ENCODE data around the gene DDIT4.
"Not testable (repeated sequence)": the region's sequence is repeated elsewhere in the genome, so short reads cannot be mapped to it uniquely, and the experiment has no call there.

The DDIT4 gene

DNA sequence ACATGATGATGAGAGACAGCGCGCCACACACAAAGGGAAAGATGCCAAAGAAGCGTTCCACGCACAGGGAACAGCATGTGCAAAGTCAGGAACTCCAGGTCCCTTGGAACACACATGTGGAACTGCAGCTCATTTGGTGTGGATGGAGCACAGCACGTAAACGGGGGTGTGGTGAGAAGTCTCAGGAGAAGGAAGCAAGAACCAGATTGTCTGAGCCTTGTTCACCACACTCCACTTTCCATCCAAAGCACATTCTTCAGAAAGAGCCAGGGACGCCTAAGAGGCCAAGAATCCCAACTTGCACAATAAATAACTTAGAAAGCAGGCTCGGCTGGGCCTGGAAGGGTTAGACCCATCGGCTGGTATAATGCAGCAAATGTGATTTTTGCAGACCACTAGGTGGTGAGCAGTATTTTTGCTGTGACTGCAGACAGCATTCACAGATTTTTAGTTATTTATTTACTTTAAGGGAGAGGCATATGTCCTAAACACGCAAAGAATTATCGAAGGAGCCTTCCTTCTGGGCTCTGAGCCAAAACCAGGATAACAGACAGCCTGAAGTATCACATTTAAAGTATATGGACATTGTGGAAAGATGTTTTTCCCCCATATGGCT, 29.8 kb upstream of the DDIT4 start:
- H3K36me3 ChIP-seq, result no peaks in the 10 kb centered on the region

DNA sequence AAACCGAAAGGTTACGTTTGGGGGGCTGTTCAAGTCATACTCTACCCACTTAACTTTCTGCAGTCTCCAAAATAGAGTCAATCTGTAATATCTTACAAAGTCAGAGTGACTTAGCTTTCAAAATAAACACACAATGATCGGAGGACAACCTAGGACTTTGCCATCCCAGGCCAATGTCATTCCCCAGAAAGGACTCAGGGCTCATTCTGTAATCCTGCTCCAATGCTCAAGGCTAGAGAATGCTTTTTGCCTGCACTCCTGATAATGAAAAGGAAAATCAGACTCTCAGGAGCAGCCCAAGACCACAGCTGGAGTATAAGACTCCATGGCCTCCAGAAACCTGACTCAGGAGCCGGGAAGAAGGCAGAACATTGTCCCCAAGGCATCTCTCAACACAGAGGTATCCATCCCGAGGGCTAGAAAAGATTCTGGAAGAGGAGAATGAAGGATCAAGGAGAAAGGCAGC, 29.1 kb upstream of the DDIT4 start:
- intact Hi-C loops (cut with DNase I; ENCODE audit: low total_unique reads), result loop anchor here (10.0 kb wide), 1 partner anchor 260 kb away; no protein-coding TSS in a partner anchor

More for the DNA sequence above, 29.8 kb upstream of the DDIT4 start:
- Histone ChIP-seq H3K4me3 (no peak overlapping the region), H3K4me1 (peaks cover 7 to 77% (median 68%) of the 10 kb centered on the region in 4 donors), H3K27me3 (no peaks in the 10 kb centered on the region), H3K27ac (peak overlapping the region; percentile 85 to 91), H3K9me3 (no peaks in the 10 kb centered on the region)
- TF ChIP-seq CTCF (IDR thresholded peaks at IDR 0.05), result peak; percentile 31 to 44
- DNase-seq, result peak; percentile 92 to 95
- intact Hi-C loops (cut with DNase I; ENCODE audit: low total_unique reads), result loop anchor here (10.0 kb wide), 1 partner anchor 259 kb away; no protein-coding TSS in a partner anchor

DNA sequence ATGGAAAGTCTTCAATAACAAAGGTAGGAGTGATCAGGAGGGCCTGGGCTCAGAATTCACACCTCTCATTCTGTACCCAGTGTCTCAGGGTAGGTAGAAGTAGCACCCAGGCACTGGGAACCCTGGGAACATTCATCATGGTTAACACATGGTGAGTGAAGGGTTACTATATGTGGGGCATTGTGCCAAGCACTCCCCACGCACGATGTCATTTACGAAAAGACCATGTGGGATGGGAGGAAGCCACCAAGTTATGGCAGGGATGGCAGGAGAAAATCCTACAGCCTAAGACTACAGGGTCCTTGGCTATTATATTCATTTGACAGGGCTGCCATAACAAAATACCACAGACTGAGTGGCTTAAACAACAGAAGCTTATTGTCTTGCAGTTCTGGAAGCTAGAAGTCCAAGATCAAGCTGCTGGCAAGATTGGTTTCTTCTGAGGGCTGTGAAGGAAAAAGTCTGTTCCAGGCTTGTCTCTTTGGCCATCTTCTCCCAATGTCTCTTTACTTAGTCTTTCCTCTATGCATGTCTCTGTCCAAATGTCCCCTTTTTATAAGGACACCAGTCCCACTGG, 27.7 kb upstream of the DDIT4 start:
- H3K27me3 ChIP-seq, result no peaks in the 10 kb centered on the region
- intact Hi-C loops (cut with DNase I; ENCODE audit: low total_unique reads), result loop anchor here (10.0 kb wide), 1 partner anchor 261 kb away; no protein-coding TSS in a partner anchor
- TF ChIP-seq CTCF (IDR thresholded peaks at IDR 0.05), result no peak

More for the DNA sequence above, 29.1 kb upstream of the DDIT4 start:
- peaks cover 7 to 83% (median 75%) of the 10 kb centered on the region in 4 donors for H3K4me1 ChIP-seq
- H3K36me3 ChIP-seq, result no peaks in the 10 kb centered on the region
- no peak overlapping the region for H3K4me3 ChIP-seq
- no peak for DNase-seq
- H3K9me3 ChIP-seq, result no peaks in the 10 kb centered on the region
- no peak for TF ChIP-seq CTCF (IDR thresholded peaks at IDR 0.05)
- no peaks in the 10 kb centered on the region for H3K27me3 ChIP-seq
- peak overlapping the region; percentile 85 to 91 for H3K27ac ChIP-seq

GRCh38 chr10:72248468-72249151, 25.1 kb upstream of the DDIT4 start:
- intact Hi-C loops (cut with DNase I; ENCODE audit: low total_unique reads), result loop anchor here (2.0 to 10.0 kb wide), 2 partner anchors 24 to 264 kb away; partner anchors contain the start of gene DDIT4
- Histone ChIP-seq H3K4me3 (peak overlapping the region; percentile 28 to 37), H3K36me3 (no peaks in the 10 kb centered on the region), H3K4me1 (peaks cover 11 to 99% (median 85%) of the 10 kb centered on the region in 4 donors), H3K27me3 (no peaks in the 10 kb centered on the region), H3K9me3 (no peaks in the 10 kb centered on the region), H3K27ac (peak overlapping the region; percentile 85 to 91)
- DNase-seq, result peak; percentile 93 to 97
- TF ChIP-seq CTCF (IDR thresholded peaks at IDR 0.05), result no peak

More for the DNA sequence above, 27.7 kb upstream of the DDIT4 start:
- Histone ChIP-seq H3K27ac (peak overlapping the region; percentile 85 to 91), H3K9me3 (no peaks in the 10 kb centered on the region), H3K4me3 (no peak overlapping the region), H3K36me3 (no peaks in the 10 kb centered on the region), H3K4me1 (peaks cover 7 to 98% (median 88%) of the 10 kb centered on the region in 4 donors)
- no peak for DNase-seq

- Histone ChIP-seq H3K4me3 (peak overlapping the region in 1 of 2 donors; percentile 37), H3K4me1 (peaks cover 12 to 99% (median 85%) of the 10 kb centered on the region in 4 donors), H3K27ac (peak overlapping the region; percentile 85 to 91)
- intact Hi-C loops (cut with DNase I; ENCODE audit: low total_unique reads), result loop anchor here (2.0 to 10.0 kb wide), 2 partner anchors 23 to 265 kb away; partner anchors contain the start of gene DDIT4
- DNase-seq, H3K9me3 ChIP-seq, H3K36me3 ChIP-seq, H3K27me3 ChIP-seq: not testable (repeated sequence)
Observed at GRCh38 chr10:72249176-72249862, 24.4 kb upstream of the DDIT4 start.
